ENCODE measurements around the gene USP15.
"Not testable (repeated sequence)": the region's sequence is repeated elsewhere in the genome, so short reads cannot be mapped to it uniquely, and the experiment has no call there.

USP15 gene

GRCh38 chr12:62438098-62438692 is 178.0 kb downstream of the USP15 start:
- Histone ChIP-seq H3K4me1 (ENCODE audit: control insufficient read depth, insufficient read depth, low read length) (peaks cover 13% of the 10 kb centered on the region), H3K9ac (ENCODE audit: low read length in 2 of 2) (no peak overlapping the region), H3K4me3 (ENCODE audit: low read length in 2 of 2) (no peak overlapping the region), H3K36me3 (ENCODE audit: control insufficient read depth in 2 of 2, insufficient read depth in 2 of 2, low read length in 2 of 2) (no peaks in the 10 kb centered on the region), H3K9me3 (ENCODE audit: control insufficient read depth in 2 of 2, low read length in 2 of 2) (no peaks in the 10 kb centered on the region), H3K27ac (ENCODE audit: low read length) (no peak overlapping the region), H3K27me3 (ENCODE audit: control insufficient read depth in 1 of 2, insufficient read depth in 2 of 2, low read length in 2 of 2) (peaks cover 9 to 11% of the 10 kb centered on the region in 2 donors)

DNA sequence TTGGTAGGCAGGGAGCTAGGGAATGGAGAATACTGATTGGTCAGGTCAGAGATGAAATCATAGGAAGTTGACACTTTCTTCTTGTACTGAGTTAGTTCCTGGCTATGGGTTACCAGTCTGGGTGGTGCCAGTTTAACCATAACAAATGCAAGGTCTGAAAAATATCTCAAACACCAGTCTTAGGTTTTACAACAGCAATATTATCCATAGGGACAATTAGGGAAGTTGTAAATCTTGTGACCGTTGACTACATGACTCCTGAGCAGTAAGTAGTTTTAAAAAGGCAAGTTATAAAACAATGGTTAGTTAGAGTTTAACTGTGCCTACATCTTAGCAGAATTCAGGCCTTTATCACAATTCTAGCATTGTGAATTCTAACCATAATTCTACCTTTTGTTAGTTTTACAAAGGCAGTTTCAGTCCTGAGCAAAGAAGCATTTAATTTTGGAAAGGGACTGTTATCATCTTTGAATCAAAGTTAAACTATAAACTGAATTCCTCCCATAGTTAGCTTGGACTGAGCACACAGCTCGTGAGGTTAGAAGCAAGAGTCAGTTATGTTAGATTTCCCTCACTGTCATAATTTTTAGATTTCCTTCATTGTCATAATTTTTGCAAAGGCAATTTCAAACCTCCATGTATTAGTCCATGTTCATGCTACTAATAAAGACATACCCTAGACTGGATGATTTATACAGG is 186.7 kb downstream of the USP15 start:
- Histone ChIP-seq H3K36me3 (ENCODE audit: control insufficient read depth in 2 of 2, insufficient read depth in 2 of 2, low read length in 2 of 2) (no peaks in the 10 kb centered on the region), H3K4me3 (ENCODE audit: low read length in 2 of 2) (no peak overlapping the region), H3K9me3 (ENCODE audit: control insufficient read depth in 2 of 2, low read length in 2 of 2) (no peaks in the 10 kb centered on the region), H3K9ac (ENCODE audit: low read length in 2 of 2) (no peak overlapping the region), H3K27me3 (ENCODE audit: control insufficient read depth in 1 of 2, insufficient read depth in 2 of 2, low read length in 2 of 2) (no peaks in the 10 kb centered on the region), H3K4me1 (ENCODE audit: control insufficient read depth, insufficient read depth, low read length) (no peaks in the 10 kb centered on the region), H3K27ac (ENCODE audit: low read length) (no peak overlapping the region)

- H3K9me3 ChIP-seq (ENCODE audit: control insufficient read depth in 2 of 2, low read length in 2 of 2) = no peaks in the 10 kb centered on the region
- H3K27ac ChIP-seq (ENCODE audit: low read length) = no peak overlapping the region
- no peaks in the 10 kb centered on the region for H3K27me3 ChIP-seq (ENCODE audit: control insufficient read depth in 1 of 2, insufficient read depth in 2 of 2, low read length in 2 of 2)
- H3K36me3 ChIP-seq (ENCODE audit: control insufficient read depth in 2 of 2, insufficient read depth in 2 of 2, low read length in 2 of 2) = no peaks in the 10 kb centered on the region
- no peak overlapping the region for H3K4me3 ChIP-seq (ENCODE audit: low read length in 2 of 2)
- no peaks in the 10 kb centered on the region for H3K4me1 ChIP-seq (ENCODE audit: control insufficient read depth, insufficient read depth, low read length)
- no peak overlapping the region for H3K9ac ChIP-seq (ENCODE audit: low read length in 2 of 2)
Measured at GRCh38 chr12:62448436-62448835, 188.2 kb downstream of the USP15 start.

- H3K4me3 ChIP-seq (ENCODE audit: low read length in 2 of 2); H3K36me3 ChIP-seq (ENCODE audit: control insufficient read depth in 2 of 2, insufficient read depth in 2 of 2, low read length in 2 of 2); H3K27ac ChIP-seq (ENCODE audit: low read length); H3K4me1 ChIP-seq (ENCODE audit: control insufficient read depth, insufficient read depth, low read length); H3K27me3 ChIP-seq (ENCODE audit: control insufficient read depth in 1 of 2, insufficient read depth in 2 of 2, low read length in 2 of 2); H3K9me3 ChIP-seq (ENCODE audit: control insufficient read depth in 2 of 2, low read length in 2 of 2); H3K9ac ChIP-seq (ENCODE audit: low read length in 2 of 2): not testable (repeated sequence)
Measured at GRCh38 chr12:62455429-62455828, 195.2 kb downstream of the USP15 start.

- H3K9ac ChIP-seq (ENCODE audit: low read length in 2 of 2) = no peak overlapping the region
- no peak overlapping the region for H3K4me3 ChIP-seq (ENCODE audit: low read length in 2 of 2)
- no peaks in the 10 kb centered on the region for H3K9me3 ChIP-seq (ENCODE audit: control insufficient read depth in 2 of 2, low read length in 2 of 2)
- no peaks in the 10 kb centered on the region for H3K36me3 ChIP-seq (ENCODE audit: control insufficient read depth in 2 of 2, insufficient read depth in 2 of 2, low read length in 2 of 2)
- no peaks in the 10 kb centered on the region for H3K27me3 ChIP-seq (ENCODE audit: control insufficient read depth in 1 of 2, insufficient read depth in 2 of 2, low read length in 2 of 2)
- no peaks in the 10 kb centered on the region for H3K4me1 ChIP-seq (ENCODE audit: control insufficient read depth, insufficient read depth, low read length)
- H3K27ac ChIP-seq (ENCODE audit: low read length) = no peak overlapping the region
Measured at GRCh38 chr12:62458626-62459025, 198.4 kb downstream of the USP15 start.

DNA sequence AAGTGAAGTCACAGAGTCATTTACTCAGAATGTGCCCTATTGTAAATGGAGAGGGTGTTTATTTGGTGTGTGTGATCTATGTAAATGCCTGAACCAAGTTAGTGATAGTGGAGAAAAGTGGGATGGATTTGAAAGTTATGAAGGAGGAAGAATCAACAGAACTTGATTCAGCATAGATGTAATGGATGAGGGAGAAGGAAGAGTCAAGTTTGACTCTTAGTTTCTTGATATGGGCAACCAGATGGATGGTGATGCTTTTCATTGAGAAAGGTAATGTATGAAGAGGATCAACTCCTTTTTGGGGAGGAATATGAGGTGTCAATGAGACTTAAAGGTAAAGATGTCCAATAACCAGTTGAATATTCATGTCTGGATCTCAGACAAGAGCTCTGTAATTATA is 199.8 kb downstream of the USP15 start:
- no peaks in the 10 kb centered on the region for H3K4me1 ChIP-seq (ENCODE audit: control insufficient read depth, insufficient read depth, low read length)
- H3K27ac ChIP-seq (ENCODE audit: low read length) = no peak overlapping the region
- no peaks in the 10 kb centered on the region for H3K9me3 ChIP-seq (ENCODE audit: control insufficient read depth in 2 of 2, low read length in 2 of 2)
- no peak overlapping the region for H3K9ac ChIP-seq (ENCODE audit: low read length in 2 of 2)
- no peak overlapping the region for H3K4me3 ChIP-seq (ENCODE audit: low read length in 2 of 2)
- H3K36me3 ChIP-seq (ENCODE audit: control insufficient read depth in 2 of 2, insufficient read depth in 2 of 2, low read length in 2 of 2) = no peaks in the 10 kb centered on the region
- no peaks in the 10 kb centered on the region for H3K27me3 ChIP-seq (ENCODE audit: control insufficient read depth in 1 of 2, insufficient read depth in 2 of 2, low read length in 2 of 2)

DNA sequence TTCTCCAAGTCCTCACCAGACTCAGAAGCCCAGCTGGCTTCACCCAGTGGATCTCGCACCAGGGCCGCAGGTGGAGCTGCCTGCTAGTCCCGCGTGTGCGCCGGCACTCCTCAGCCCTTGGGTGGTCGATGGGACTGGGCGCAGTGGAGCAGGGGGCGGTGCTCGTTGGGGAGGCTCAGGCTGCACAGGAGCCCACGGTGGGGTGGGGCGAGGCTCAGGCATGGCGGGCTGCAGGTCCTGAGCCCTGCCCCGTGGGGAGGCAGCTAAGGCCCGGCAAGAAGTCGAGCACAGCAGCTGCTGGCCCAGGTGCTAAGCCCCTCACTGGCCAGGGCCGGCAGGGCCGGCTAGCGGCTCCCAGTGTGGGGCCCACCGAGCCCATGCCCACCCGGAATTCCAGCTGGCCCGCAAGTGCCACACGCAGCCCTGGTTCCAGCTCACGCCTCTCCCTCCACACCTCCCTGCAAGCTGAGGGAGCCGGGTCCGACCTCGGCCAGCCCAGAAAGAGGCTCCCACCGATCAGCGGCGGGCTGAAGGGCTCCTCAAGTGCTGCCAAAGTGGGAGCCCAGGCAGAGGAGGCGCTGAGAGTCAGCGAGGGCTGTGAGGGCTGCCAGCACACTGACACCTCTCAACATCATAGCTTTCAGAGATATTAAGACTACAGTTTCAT is 201.1 kb downstream of the USP15 start:
- H3K4me1 ChIP-seq (ENCODE audit: control insufficient read depth, insufficient read depth, low read length); H3K9ac ChIP-seq (ENCODE audit: low read length in 2 of 2); H3K4me3 ChIP-seq (ENCODE audit: low read length in 2 of 2); H3K27ac ChIP-seq (ENCODE audit: low read length); H3K36me3 ChIP-seq (ENCODE audit: control insufficient read depth in 2 of 2, insufficient read depth in 2 of 2, low read length in 2 of 2); H3K9me3 ChIP-seq (ENCODE audit: control insufficient read depth in 2 of 2, low read length in 2 of 2); H3K27me3 ChIP-seq (ENCODE audit: control insufficient read depth in 1 of 2, insufficient read depth in 2 of 2, low read length in 2 of 2): not testable (repeated sequence)

- H3K9ac ChIP-seq (ENCODE audit: low read length in 2 of 2); H3K27ac ChIP-seq (ENCODE audit: low read length); H3K4me1 ChIP-seq (ENCODE audit: control insufficient read depth, insufficient read depth, low read length); H3K9me3 ChIP-seq (ENCODE audit: control insufficient read depth in 2 of 2, low read length in 2 of 2); H3K4me3 ChIP-seq (ENCODE audit: low read length in 2 of 2); H3K36me3 ChIP-seq (ENCODE audit: control insufficient read depth in 2 of 2, insufficient read depth in 2 of 2, low read length in 2 of 2); H3K27me3 ChIP-seq (ENCODE audit: control insufficient read depth in 1 of 2, insufficient read depth in 2 of 2, low read length in 2 of 2): not testable (repeated sequence)
Measured at GRCh38 chr12:62463252-62463651, 203.0 kb downstream of the USP15 start.
